GM12891 (cell line): Measurements from ENCODE around the gene OPRL1.

Experiments
- POLR2A ChIP-seq: IDR thresholded peaks from 2 replicates; pipeline ENCODE4 v1.6.1; 2011; ENCODE audit warnings: low read depth, low read length, control low read depth
- POLR2AphosphoS5 ChIP-seq: IDR thresholded peaks from 2 replicates; pipeline ENCODE4 v1.6.1; 2011; ENCODE audit warnings: low read depth, low read length, control low read depth
- TAF1 ChIP-seq: IDR thresholded peaks from 2 replicates; pipeline ENCODE4 v1.6.1; 2011; ENCODE audit warnings: low read depth, low read length, control low read depth

DNA sequence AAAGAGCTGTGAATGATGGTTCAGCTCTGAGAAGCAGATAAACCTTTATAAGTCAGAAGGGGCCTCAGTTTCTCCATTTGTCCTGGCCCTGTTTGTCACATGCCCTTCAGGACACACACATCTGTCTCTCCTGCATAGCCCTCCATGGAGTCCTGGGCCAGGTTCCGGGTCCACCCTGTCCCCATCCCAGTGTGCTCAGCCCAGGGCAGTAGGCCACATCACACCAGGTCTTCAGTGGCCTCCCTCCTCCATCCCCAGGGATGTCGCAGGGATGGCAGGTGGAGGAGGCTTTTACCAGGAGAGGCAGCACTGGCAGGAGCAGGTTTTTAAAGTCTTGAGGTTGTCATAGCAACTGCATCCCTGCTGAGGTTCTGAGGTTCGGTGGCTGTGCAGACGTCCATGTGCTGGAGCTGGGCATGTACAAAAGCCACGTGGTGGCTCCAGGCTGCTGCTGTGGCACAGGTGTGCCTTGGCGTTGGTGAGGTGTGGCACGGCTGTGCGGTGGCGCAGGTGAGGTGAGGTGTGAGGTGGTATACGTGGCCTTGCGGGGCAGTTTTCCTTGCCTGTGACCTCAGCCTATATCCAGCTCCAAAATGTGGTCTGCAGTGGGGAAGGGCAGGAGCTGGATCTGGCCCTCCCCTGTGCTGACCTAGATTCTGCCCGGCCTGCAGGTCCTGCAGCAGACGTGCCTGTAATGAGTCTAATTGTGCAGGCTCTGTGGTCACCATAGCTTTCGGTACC is 35.5 kb downstream of the OPRL1 start:
- TF ChIP-seq POLR2A, result no peak
- no peak for TF ChIP-seq POLR2AphosphoS5
- TF ChIP-seq TAF1, result no peak
